NCI-H446 treated with DMSO at 0.1 percent for 48 hours (cell line): ENCODE data around the gene BCL11A.

Source experiments
- DNase-seq: peaks from one replicate; lab custom pipeline; 2025; lab: John Stamatoyannopoulos, UW

The BCL11A gene

GRCh38 chr2:60544954-60545560 is 8.4 kb downstream of the BCL11A start:
- DNase-seq: no peak

- DNase-seq: no peak
Observed at GRCh38 chr2:60544062-60544461, 9.4 kb downstream of the BCL11A start.

DNA sequence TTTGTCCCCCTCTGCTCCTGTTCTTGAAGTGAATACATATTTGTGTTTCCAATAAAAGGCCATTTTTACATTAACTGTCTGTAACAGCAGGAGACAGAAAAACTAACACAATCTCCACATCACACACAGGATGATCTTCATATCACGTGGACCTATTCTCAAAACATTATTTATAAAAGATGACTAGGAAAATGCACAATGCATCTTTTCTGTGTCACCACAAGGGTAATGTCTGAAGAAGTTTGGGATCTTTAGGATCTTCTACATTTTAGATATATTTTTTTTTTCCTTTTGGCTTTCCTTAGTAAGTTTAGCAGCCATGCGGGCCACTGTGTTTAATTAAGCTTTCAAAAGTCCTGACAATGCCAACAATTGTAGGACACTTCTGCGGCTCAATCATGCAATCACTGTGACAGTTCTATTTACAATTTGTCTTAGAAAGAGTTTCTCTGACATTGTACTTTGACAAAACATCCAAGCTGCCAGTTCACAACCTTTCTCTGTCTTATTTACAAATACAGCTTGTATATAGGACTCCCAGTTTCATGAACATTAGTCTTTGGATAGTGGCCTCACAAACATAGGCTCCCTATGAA is 12.3 kb downstream of the BCL11A start:
- DNase-seq: no peak

DNA sequence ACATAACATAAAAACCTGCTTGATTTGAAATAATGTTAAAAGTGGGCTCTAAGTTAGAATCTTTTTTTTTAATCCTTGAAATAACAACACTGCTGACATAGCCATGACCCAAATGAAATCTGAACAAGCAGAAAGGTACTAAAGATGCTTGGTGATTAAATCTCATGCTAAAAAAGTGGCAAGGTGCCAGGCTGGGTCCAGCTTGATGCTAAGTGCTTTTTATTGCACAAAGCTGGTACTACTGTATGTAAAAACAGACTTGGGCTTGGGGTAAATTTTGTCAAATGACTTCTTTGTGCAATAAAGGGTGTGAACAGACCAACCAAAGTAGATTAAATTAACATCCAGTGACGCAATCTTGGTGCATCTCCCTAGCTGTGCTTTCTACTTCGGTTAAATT is 13.4 kb downstream of the BCL11A start:
- no peak for DNase-seq

- DNase-seq: no peak
Observed at GRCh38 chr2:60539140-60539539, 14.3 kb downstream of the BCL11A start.

DNA sequence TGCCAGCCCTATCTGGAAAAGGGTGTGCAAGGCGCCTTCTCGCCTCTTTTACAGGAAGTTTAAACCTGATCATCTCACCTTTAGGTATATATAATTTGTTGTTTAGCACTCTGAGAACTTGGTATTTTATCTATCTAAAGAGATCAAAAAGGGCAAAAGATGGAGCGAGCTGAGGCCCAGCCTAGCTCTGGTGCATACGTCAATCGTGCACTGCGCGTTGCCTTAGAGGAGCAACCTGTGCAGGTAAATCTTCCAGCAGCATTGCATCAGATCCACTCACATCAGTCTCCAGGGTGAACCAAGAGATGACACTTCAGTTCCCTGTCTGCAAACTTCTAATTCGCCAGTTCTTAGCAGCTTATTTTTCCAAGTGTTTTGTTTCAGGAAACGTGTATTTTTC is 15.4 kb downstream of the BCL11A start:
- no peak for DNase-seq

DNA sequence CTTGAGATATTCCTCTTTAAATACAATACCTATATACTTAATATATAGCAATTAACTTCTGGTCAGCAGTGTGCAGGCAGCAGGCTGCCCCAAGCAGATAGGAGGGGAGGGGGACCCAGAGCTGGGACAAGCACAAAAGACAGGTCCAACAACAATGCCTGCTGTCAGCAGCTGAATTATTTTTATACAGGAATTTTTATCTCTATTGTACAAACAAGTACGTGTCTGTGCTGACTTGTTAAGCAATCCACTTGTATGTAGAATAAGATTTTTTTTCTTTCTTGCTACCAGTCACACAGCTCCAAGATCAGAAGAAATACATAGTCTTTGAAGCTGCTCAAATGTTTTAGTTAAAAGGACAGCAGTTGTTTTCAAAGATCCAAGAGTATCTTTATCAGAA is 16.7 kb downstream of the BCL11A start:
- DNase-seq: no peak

GRCh38 chr2:60535685-60536312 is 17.7 kb downstream of the BCL11A start:
- no peak for DNase-seq

DNA sequence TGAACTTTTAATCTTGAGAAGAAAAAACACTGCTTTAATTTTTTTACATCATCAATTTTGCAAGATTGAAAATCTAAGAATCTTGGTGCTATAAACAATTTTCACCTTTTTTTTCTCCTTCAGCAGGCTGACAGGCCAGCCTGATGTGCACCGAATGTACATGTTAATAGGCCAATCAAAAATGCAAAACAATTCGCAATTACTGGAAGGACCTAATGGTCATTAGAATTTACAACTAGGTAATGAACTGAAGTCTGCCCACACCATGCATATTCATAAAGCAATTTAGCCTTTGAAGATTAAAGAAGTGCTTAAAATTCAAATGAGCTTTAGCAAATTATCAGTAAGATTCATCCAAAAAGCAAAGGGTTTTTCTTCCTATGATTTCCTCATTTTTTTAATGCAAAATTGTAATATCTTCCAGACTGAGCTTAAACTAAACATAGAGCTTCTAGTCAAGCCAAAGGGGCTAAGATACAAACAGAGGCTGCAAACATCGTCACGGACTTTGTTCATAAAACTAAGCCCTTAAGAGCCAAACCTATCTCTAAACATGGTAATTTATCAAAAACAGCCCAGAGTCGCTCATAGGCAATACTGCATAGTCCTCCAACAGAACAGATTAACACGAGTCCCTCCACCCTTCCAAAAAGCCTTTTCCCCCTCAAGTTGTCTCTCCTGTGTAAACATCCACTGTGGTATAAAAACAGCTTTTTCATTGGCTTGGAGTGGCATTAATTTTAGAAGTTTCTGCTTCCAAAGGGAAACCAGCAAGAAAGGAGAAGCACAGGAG is 18.4 kb downstream of the BCL11A start:
- DNase-seq: no peak

DNA sequence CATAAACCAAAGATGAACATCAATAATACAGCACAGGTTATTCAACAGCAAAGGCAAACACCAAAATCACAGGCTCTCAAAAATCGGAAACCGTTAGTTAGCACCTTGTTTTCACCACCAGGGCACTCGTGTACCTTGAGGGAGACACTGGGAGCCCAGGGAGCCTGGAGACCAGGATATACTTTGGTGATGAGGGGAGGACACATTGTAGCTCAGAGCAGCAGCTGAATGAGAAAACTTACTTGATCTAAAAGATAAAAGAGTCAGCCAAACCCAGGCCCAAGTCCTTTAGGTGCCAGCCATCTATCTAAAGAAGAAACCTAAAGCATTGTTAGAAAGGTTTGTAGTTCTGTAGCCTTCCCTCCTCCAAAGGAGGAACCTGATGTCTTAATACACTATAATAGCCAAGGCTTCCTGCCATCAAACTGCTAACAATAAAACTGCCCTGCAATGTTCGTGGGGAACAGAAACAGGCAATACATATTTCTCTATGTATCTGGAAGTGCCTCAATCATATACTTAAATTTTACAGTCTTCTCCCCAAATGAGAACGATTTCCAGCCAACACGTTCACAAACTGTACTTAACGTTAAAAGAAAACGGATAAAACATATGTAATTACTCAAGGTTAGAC is 19.3 kb downstream of the BCL11A start:
- no peak for DNase-seq

GRCh38 chr2:60533101-60534051 is 20.1 kb downstream of the BCL11A start:
- DNase-seq: peak; percentile 32

GRCh38 chr2:60532421-60532820 is 21.0 kb downstream of the BCL11A start:
- DNase-seq: no peak

DNA sequence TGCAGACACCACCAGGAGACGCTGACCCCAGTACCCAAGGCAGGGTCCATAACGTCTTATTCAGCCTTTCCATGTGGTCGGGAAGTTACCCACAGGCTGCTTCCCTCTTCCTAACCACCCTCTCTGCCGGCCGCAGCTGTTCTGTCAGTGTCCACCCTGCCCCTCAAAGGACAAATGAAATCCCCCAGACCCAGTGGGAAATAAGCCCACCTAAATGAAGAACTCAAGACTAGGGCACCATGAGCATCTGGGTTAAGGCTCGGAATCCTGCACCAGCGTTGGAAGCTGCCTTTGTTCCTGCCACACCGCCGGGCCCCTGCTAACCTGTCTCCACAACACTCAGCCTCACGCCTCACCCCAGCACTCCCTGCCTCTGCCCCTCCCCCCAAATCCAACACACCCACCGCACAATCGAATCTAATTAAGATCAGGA is 21.7 kb downstream of the BCL11A start:
- DNase-seq: no peak

DNA sequence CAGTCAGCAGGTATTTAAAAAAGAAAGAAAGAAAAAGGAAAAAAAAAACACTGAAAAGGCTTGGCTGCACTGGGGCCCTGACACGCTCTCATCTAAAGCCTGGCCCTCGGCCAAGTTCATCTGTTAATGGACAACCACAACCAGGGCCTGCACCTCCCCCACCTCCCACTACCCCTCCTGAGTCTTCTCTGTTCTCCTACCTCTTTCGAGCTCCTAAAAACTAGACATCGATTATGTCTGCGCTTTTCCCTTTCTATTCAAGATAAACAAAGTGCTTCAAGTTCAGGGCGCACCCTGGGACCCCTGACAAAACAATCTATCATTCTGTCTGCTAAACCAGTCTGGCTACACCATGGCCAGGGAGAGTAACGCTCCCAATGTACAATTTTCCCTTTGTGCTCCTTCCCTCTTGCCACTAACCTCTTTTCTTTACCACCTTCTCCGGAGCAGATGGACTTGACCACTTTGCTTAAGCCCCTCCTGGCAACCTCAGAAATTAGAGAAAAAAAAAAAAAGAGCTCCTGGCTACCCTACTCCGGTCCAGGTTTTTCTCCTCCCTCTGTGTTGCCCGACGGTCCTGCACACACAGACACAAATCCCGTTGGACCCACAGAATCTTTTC is 22.7 kb downstream of the BCL11A start:
- peak; percentile 78 for DNase-seq

DNA sequence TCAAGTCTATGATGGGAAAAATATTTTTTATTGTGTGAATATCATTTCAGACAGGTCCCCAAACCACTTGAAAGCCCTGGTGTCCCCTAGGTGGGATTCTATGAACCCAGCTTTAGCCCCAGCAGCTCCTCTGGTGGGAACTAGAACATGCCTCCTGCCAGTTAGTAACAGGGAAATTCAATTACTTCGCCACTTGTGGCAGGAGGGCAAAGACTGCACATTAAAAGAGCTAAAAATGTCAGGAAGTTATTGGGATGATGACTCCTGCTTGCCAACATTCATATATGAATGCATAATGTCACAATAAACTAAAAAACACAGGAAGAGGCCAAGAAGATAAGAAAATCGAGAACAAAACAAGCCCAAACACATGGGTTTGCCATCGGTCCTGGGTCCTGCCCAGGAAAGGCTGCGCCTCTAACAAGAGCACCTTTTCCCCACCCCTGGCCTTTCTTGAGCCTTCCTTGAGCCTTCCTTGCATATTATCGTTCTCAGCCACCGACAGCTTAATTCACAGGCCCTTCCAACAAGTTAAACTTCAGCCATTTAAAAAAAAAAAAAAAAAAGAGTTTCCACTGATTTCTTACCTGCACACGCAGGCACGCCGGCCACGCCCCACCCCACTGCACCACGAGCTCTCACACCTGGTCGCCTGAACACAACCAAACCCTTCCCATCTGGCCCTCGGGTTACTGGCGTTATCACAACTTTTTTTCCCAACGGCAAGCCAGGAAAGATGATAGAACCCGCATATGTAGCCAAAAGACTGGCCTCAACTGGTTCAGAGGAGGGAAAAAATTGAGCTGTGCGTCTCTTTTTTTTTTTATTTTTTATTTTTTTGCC is 23.4 kb downstream of the BCL11A start:
- peak; percentile 71 for DNase-seq

- no peak for DNase-seq
Observed at GRCh38 chr2:60529136-60529784, 24.2 kb downstream of the BCL11A start.

DNA sequence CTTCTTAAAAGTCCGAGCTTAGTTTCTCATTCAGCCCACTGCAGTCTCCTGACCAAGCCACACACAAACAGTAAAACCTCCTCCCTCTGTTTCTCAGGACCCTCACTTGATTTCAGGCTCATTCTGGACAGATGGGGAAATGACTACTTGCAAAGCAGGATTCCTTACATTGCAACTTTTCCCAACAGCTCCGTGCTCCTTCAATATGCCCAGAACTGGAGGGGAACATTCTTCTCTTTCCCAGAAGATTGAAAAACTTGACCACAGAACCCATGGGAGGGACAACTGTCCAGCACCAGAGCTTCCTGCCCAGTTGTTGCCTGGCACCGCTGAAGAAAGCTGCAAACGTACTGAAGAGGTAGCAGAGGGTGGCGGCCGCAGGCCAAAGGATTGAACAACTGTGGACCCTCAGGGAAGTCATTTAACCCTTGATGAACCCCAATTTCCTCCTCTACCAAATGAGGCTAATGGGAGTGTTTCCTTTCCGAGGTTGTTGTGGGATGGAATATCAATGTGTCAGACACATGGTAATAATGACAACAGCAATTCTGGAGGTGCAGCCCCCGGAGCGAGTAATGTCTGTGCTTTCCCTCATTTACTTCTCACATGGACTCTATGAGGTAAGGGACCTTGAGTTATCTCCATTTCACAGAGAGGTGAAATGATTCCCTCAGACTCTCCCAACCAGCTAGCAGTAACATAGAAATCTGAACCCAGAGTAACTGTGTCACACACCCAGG is 25.0 kb downstream of the BCL11A start:
- no peak for DNase-seq

DNA sequence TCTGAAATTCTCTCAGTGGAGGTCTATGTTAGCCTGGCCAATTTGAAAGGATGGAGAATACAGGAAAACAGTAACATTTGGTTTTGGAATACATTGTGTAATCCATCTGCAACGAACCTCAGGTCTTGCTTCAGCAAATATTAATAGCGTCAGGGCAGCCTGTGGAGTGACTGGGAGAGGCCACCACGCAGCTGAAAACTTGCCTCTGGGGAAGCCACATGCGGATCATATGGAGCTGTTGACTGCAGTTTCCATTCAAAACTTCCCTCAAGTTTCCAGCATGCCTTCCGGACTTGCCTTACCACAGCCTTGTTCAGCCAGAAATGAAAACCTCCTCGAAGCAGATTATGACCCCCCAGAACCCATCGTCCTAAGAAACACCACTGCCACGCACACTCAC is 25.7 kb downstream of the BCL11A start:
- no peak for DNase-seq

GRCh38 chr2:60526623-60527022 is 26.8 kb downstream of the BCL11A start:
- no peak for DNase-seq
